SK-N-SH (cell line): Measurements from ENCODE around the gene IRAK2. TPM values are rescaled to one million over a fixed set of nuclear protein-coding genes. Genes with fewer than 3 reads are reported as not detected.

Experiments used
- CTCF ChIA-PET: fragments of 300-600, 350-600 bp; formaldehyde crosslinking; extraction: SDS; loops from one replicate; lab custom pipeline; 2021; lab: Yijun Ruan, JAX
- POLR2A ChIA-PET: fragments of 350-600 bp; sonication (Branson Sonifier 250); formaldehyde crosslinking; extraction: SDS; loops from one replicate; lab custom pipeline; 2020; ENCODE audit warnings: antibody characterized with exemption, inconsistent platforms; lab: Yijun Ruan, JAX
- DNase-seq: peaks from one replicate; pipeline ENCODE4 v3.0.0; 2012
- H2AFZ ChIP-seq: fragments of 200-600 bp; sonication (generic); 2 replicates; pipeline ENCODE4 v1.8.1; 2016; ENCODE audit warnings: antibody characterized with exemption, mild to moderate bottlenecking, low read depth
- H3F3A ChIP-seq: fragments of 200-600 bp; sonication (generic); replicated peaks from 2 replicates; pipeline ENCODE3; 2016; ENCODE audit warnings: antibody characterized with exemption, mild to moderate bottlenecking; ENCODE audit not compliant: insufficient read depth
- H3K27ac ChIP-seq, 2 experiments: fragments of 200-500 bp in 1 of 2; fragments of 200-600 bp in 1 of 2; sonication (Bioruptor generic) in 1 of 2; sonication (generic), shearing (Covaris generic) in 1 of 2; 2 replicates each; pipeline versions ENCODE4 v1.5.1 to v1.6.1; 2014 to 2016; ENCODE audit warnings: low read depth in 2 of 2, inconsistent platforms in 1 of 2, low read length in 1 of 2, mild to moderate bottlenecking in 1 of 2, mixed read lengths in 1 of 2
- H3K27me3 ChIP-seq: fragments of 200-600 bp; sonication (generic), shearing (Covaris generic); 2 replicates; pipeline ENCODE4 v1.6.1; 2016; ENCODE audit warnings: mixed run types; ENCODE audit not compliant: insufficient read depth
- H3K36me3 ChIP-seq, 2 experiments: fragments of 200-500 bp in 1 of 2; fragments of 200-600 bp in 1 of 2; sonication (Bioruptor generic) in 1 of 2; sonication (generic) in 1 of 2; replicated peaks in 1 of 2; 2 replicates each; pipeline versions ENCODE3 to v1.5.1; 2014 to 2016; ENCODE audit warnings: low read length in 1 of 2, mild to moderate bottlenecking in 1 of 2; ENCODE audit not compliant: insufficient read depth in 2 of 2, control insufficient read depth in 1 of 2
- H3K4me1 ChIP-seq, 2 experiments: fragments of 200-500 bp in 1 of 2; fragments of 200-600 bp in 1 of 2; sonication (Bioruptor generic) in 1 of 2; sonication (generic), shearing (Covaris generic) in 1 of 2; 2 replicates each; pipeline versions ENCODE4 v1.5.1 to v1.6.1; 2014 to 2016; ENCODE audit warnings: low read depth in 1 of 2, low read length in 1 of 2, mixed run types in 1 of 2; ENCODE audit not compliant: insufficient read depth in 2 of 2, control insufficient read depth in 1 of 2
- H3K4me2 ChIP-seq: fragments of 200-600 bp; sonication (generic), shearing (Covaris generic); 2 replicates; pipeline ENCODE4 v1.6.1; 2017; ENCODE audit warnings: mixed run types
- H3K4me3 ChIP-seq, 2 experiments: fragments of 200-500 bp in 1 of 2; fragments of 200-600 bp in 1 of 2; sonication (Bioruptor generic) in 1 of 2; sonication (generic), shearing (Covaris generic) in 1 of 2; 2 replicates each; pipeline versions ENCODE4 v1.5.1 to v1.8.1; 2014 to 2016; ENCODE audit warnings: low read depth in 2 of 2, inconsistent platforms in 1 of 2, low read length in 1 of 2, mild to moderate bottlenecking in 1 of 2, mixed read lengths in 1 of 2, moderate library complexity in 1 of 2
- H3K79me2 ChIP-seq: fragments of 200-600 bp; sonication (generic); 2 replicates; pipeline ENCODE4 v1.8.1; 2017; ENCODE audit warnings: mild to moderate bottlenecking; ENCODE audit not compliant: insufficient read depth
- H3K9ac ChIP-seq: fragments of 200-600 bp; sonication (generic); 2 replicates; pipeline ENCODE4 v1.6.1; 2017; ENCODE audit warnings: mixed run types
- H3K9me2 ChIP-seq: fragments of 200-600 bp; sonication (generic); 2 replicates; pipeline ENCODE4 v1.6.1; 2017; ENCODE audit warnings: mixed run types
- H3K9me3 ChIP-seq: fragments of 200-600 bp; sonication (generic); 2 replicates; pipeline ENCODE4 v1.6.1; 2017; ENCODE audit warnings: mixed run types, mild to moderate bottlenecking, moderate library complexity
- H4K20me1 ChIP-seq: fragments of 200-600 bp; sonication (generic); 2 replicates; pipeline ENCODE4 v1.6.1; 2017; ENCODE audit warnings: mild to moderate bottlenecking, mixed run types; ENCODE audit not compliant: insufficient read depth
- CHD2 ChIP-seq: fragments of 150-350 bp; IDR thresholded peaks from 2 replicates; pipeline ENCODE4 v1.6.1; 2018; ENCODE audit warnings: low read length; ENCODE audit not compliant: partially characterized antibody
- ELF1 ChIP-seq: IDR thresholded peaks from 2 replicates; pipeline ENCODE4 v1.4.0; 2012
- EP300 ChIP-seq, 2 experiments: IDR thresholded peaks; 2 replicates each; pipeline versions ENCODE4 v1.4.0 to v1.6.1; 2012; ENCODE audit warnings: borderline replicate concordance in 1 of 2, low read depth in 1 of 2, low read length in 1 of 2
- EZH2phosphoT487 ChIP-seq: fragments of 200-600 bp; sonication (generic); IDR thresholded peaks from 2 replicates; pipeline ENCODE4 v1.6.1; 2017; ENCODE audit warnings: low read depth, mixed run types, mild to moderate bottlenecking, antibody characterized with exemption, moderate library complexity, borderline replicate concordance
- FOSL2 ChIP-seq: IDR thresholded peaks from 2 replicates; pipeline ENCODE4 v1.4.0; 2012; ENCODE audit warnings: low read depth, mild to moderate bottlenecking, moderate library complexity, borderline replicate concordance
- FOXJ3 ChIP-seq: sonication (generic); formaldehyde crosslinking; IDR thresholded peaks from 2 replicates; pipeline ENCODE4 v1.5.1; 2020; ENCODE audit warnings: mild to moderate bottlenecking, missing genetic modification reagents
- FOXM1 ChIP-seq: IDR thresholded peaks from 2 replicates; pipeline ENCODE4 v1.4.0; 2012; ENCODE audit warnings: low read depth, mild to moderate bottlenecking
- GABPA ChIP-seq: IDR thresholded peaks from 2 replicates; pipeline ENCODE4 v1.4.0; 2012; ENCODE audit warnings: low read depth, mild to moderate bottlenecking
- PBX3 ChIP-seq: IDR thresholded peaks from 2 replicates; pipeline ENCODE4; 2012
- POLR2AphosphoS5 ChIP-seq: IDR thresholded peaks from 2 replicates; pipeline ENCODE4 v1.6.1; 2012; ENCODE audit warnings: low read depth, low read length
- RFX5 ChIP-seq: IDR thresholded peaks from 2 replicates; pipeline ENCODE4 v1.6.1; 2012; ENCODE audit warnings: mild to moderate bottlenecking, improper control_type of control experiment, low read length
- SIN3A ChIP-seq: IDR thresholded peaks from 2 replicates; pipeline ENCODE4 v1.6.1; 2012; ENCODE audit warnings: low read depth, mild to moderate bottlenecking, low read length, moderate library complexity, borderline replicate concordance
- SMC3 ChIP-seq: IDR thresholded peaks from 2 replicates; pipeline ENCODE4 v1.6.1; 2012; ENCODE audit warnings: low read depth, low read length, improper control_type of control experiment
- TAF1 ChIP-seq: IDR thresholded peaks from 2 replicates; pipeline ENCODE4 v1.6.1; 2012; ENCODE audit warnings: low read depth, mild to moderate bottlenecking, low read length, moderate library complexity, borderline replicate concordance
- TCF12 ChIP-seq: IDR thresholded peaks from 2 replicates; pipeline ENCODE4 v1.4.0; 2012
- TEAD4 ChIP-seq: IDR thresholded peaks from 2 replicates; pipeline ENCODE4 v1.4.0; 2012; ENCODE audit warnings: mild to moderate bottlenecking, borderline replicate concordance; ENCODE audit not compliant: insufficient read depth
- USF1 ChIP-seq: IDR thresholded peaks from 2 replicates; pipeline ENCODE4 v1.4.0; 2012; ENCODE audit warnings: low read depth, borderline replicate concordance
- USF2 ChIP-seq: fragments of 150-350 bp; IDR thresholded peaks from 2 replicates; pipeline ENCODE4 v1.6.1; 2017; ENCODE audit warnings: antibody characterized with exemption, low read length, low read depth, borderline replicate concordance
- ZBTB33 ChIP-seq: IDR thresholded peaks from 2 replicates; pipeline ENCODE4 v1.4.0; 2012; ENCODE audit warnings: low read depth, borderline replicate concordance
- WGBS: methylation state at CpG from one replicate; pipeline ENCODE4 v1.1.6; 2017; ENCODE audit warnings: low lambda C conversion rate; 5-methylcytosine and 5-hydroxymethylcytosine counted together
- polyA plus RNA-seq, 3 experiments: library from polyadenylated mRNA; depleted of rRNA; stranded (reverse); fragments of >200 nt; gene quantifications; 2 replicates each; pipeline ENCODE4 v1.2.3, GENCODE V29; 2012

The IRAK2 gene
- polyA plus RNA-seq, 1 of the 3 experiments (the other 2 are of a cell fraction): 7.7 TPM

GRCh38 chr3:10233988-10234387 lies 69.3 kb downstream of the IRAK2 start:
- WGBS: 93% methylated on average over 13 of the region's 13 CpGs
- ChIA-PET POLR2A (no interaction called here), CTCF (interaction anchor here (1.0 kb wide), 1 partner anchor 8 kb away, joined by 3 read pairs; no protein-coding TSS in a partner anchor)
- Histone ChIP-seq H2AFZ (no peak overlapping the region), H3K27ac (no peak overlapping the region), H3K4me3 (no peak overlapping the region), H3K4me1 (no peaks in the 10 kb centered on the region), H3F3A (peaks cover 3% of the 10 kb centered on the region), H3K9me2 (no peaks in the 10 kb centered on the region), H3K9me3 (no peaks in the 10 kb centered on the region), H3K79me2 (no peaks in the 10 kb centered on the region), H4K20me1 (no peaks in the 10 kb centered on the region), H3K36me3 (peaks cover 0 to 25% of the 10 kb centered on the region in 2 experiments), H3K27me3 (no peaks in the 10 kb centered on the region), H3K4me2 (no peak overlapping the region), H3K9ac (no peak overlapping the region)
- TF ChIP-seq TAF1: no peak
- TF ChIP-seq GABPA: no peak
- TF ChIP-seq EZH2phosphoT487: no peak
- TF ChIP-seq POLR2AphosphoS5: no peak
- TF ChIP-seq RFX5: no peak
- no peak for TF ChIP-seq SMC3
- TF ChIP-seq FOXJ3 (CRISPR knock-in tag): no peak
- no peak for TF ChIP-seq TEAD4
- no peak for TF ChIP-seq FOSL2
- no peak for TF ChIP-seq USF2
- no peak for TF ChIP-seq EP300 (IDR thresholded peaks at IDR 0.05; ENCODE audit: borderline replicate concordance in 1 of 2, low read depth in 1 of 2, low read length in 1 of 2)
- no peak for TF ChIP-seq CHD2
- no peak for TF ChIP-seq FOXM1
- TF ChIP-seq ZBTB33: no peak
- TF ChIP-seq USF1: no peak
- no peak for TF ChIP-seq PBX3
- TF ChIP-seq ELF1: no peak
- no peak for TF ChIP-seq TCF12
- TF ChIP-seq SIN3A: no peak
- no peak for DNase-seq
